K562 (cell line): ENCODE results near the gene BFSP1.

Experiments used
- CHD4 ChIP-seq: fragments of 200-600 bp; sonication (generic); IDR thresholded peaks from 3 replicates; pipeline ENCODE4 v1.6.1; 2012; ENCODE audit warnings: low read depth, mild to moderate bottlenecking, mixed read lengths, low read length, inconsistent platforms; ENCODE audit not compliant: insufficient read depth, insufficient replicate concordance, poor library complexity, severe bottlenecking
- HDAC2 ChIP-seq: fragments of 450-650 bp; IDR thresholded peaks from 2 replicates; pipeline ENCODE4 v1.6.1; 2016; ENCODE audit warnings: mild to moderate bottlenecking
- HMG20A ChIP-seq: fragments of 450-650 bp; formaldehyde crosslinking; conservative IDR thresholded peaks from 2 replicates; pipeline ENCODE4 v1.4.0; 2020; ENCODE audit warnings: mild to moderate bottlenecking, mixed read lengths
- TBP ChIP-seq: optimal IDR thresholded peaks from 2 replicates; pipeline ENCODE3; 2011; ENCODE audit warnings: low read depth, low read length, improper control_type of control experiment
- TEAD4 ChIP-seq, 2 experiments: sonication (generic) in 1 of 2; formaldehyde crosslinking in 1 of 2; IDR thresholded peaks; 2 replicates each; pipeline versions ENCODE4 v1.6.1 to v1.8.0; 2012 to 2022; ENCODE audit warnings: borderline replicate concordance in 1 of 2, inconsistent platforms in 1 of 2, low read length in 1 of 2, mild to moderate bottlenecking in 1 of 2, missing genetic modification reagents in 1 of 2
- TF ChIP-seq, protein P1 (sequence below): sonication (generic); formaldehyde crosslinking; IDR thresholded peaks from 2 replicates; pipeline ENCODE4 v1.8.1; 2023; ENCODE audit warnings: mild to moderate bottlenecking, missing genetic modification reagents
- TF ChIP-seq, protein P2 (sequence below): sonication (generic); formaldehyde crosslinking; IDR thresholded peaks from 2 replicates; pipeline ENCODE4 v1.8.1; 2023; ENCODE audit warnings: mild to moderate bottlenecking, missing genetic modification reagents, moderate library complexity
- TF ChIP-seq, protein P3 (sequence below), 3 experiments: IDR thresholded peaks in 2 of 3; conservative IDR thresholded peaks in 1 of 3; 2 replicates each; pipeline ENCODE4 v1.5.1; 2011 to 2012; ENCODE audit warnings: low read length in 3 of 3, mild to moderate bottlenecking in 3 of 3, control low read depth in 2 of 3, improper control_type of control experiment in 1 of 3, inconsistent platforms in 1 of 3, low read depth in 1 of 3, mixed read lengths in 1 of 3, moderate library complexity in 1 of 3; ENCODE audit not compliant: insufficient read depth in 2 of 3
- TF ChIP-seq, protein P4 (sequence below): fragments of 250-450 bp; sonication (Bioruptor Pico); IDR thresholded peaks from 2 replicates; pipeline ENCODE4 v1.8.0; 2021; ENCODE audit warnings: borderline replicate concordance, mild to moderate bottlenecking, moderate library complexity; ENCODE audit not compliant: poor library complexity, severe bottlenecking
- TF ChIP-seq, protein P5 (sequence below): sonication (generic); formaldehyde crosslinking; IDR thresholded peaks from 2 replicates; pipeline ENCODE4 v1.8.1; 2023; ENCODE audit warnings: mild to moderate bottlenecking, missing genetic modification reagents
- TF ChIP-seq, protein P6 (sequence below): sonication (generic); formaldehyde crosslinking; IDR thresholded peaks from 2 replicates; pipeline ENCODE4 v1.8.0; 2023; ENCODE audit warnings: mild to moderate bottlenecking, missing genetic modification reagents

DNA sequence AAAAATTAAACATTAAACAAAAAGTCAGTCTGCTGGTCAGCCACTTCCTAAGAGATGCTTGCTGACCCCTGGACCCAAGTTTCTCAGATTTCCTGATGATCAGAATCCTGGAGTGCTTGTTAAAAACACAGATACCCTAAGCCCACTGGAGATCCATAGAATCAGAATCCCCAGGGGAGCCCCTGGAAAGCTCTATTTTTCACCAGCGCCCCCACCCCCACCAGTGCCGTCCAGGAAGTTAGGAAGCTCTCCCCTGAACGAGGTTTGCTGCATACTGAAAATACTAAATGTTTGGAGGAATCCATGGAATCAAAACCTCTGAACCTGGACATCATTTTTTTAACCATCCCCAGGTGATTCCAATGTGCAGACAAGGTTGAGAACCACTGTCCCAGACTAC lies 69.2 kb downstream of the BFSP1 start:
- TF ChIP-seq HMG20A (CRISPR knock-in tag) (no peak), HDAC2 (no peak), TBP (no peak), CHD4 (no peak), TEAD4 (IDR thresholded peaks at IDR 0.05; ENCODE audit: low read length) (no peak), TEAD4 (CRISPR knock-in tag; IDR thresholded peaks at IDR 0.05; ENCODE audit: borderline replicate concordance) (no peak)
- TF ChIP-seq, protein P1, sequence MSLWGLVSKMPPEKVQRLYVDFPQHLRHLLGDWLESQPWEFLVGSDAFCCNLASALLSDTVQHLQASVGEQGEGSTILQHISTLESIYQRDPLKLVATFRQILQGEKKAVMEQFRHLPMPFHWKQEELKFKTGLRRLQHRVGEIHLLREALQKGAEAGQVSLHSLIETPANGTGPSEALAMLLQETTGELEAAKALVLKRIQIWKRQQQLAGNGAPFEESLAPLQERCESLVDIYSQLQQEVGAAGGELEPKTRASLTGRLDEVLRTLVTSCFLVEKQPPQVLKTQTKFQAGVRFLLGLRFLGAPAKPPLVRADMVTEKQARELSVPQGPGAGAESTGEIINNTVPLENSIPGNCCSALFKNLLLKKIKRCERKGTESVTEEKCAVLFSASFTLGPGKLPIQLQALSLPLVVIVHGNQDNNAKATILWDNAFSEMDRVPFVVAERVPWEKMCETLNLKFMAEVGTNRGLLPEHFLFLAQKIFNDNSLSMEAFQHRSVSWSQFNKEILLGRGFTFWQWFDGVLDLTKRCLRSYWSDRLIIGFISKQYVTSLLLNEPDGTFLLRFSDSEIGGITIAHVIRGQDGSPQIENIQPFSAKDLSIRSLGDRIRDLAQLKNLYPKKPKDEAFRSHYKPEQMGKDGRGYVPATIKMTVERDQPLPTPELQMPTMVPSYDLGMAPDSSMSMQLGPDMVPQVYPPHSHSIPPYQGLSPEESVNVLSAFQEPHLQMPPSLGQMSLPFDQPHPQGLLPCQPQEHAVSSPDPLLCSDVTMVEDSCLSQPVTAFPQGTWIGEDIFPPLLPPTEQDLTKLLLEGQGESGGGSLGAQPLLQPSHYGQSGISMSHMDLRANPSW (CRISPR knock-in tag), result no peak
- TF ChIP-seq, protein P2, sequence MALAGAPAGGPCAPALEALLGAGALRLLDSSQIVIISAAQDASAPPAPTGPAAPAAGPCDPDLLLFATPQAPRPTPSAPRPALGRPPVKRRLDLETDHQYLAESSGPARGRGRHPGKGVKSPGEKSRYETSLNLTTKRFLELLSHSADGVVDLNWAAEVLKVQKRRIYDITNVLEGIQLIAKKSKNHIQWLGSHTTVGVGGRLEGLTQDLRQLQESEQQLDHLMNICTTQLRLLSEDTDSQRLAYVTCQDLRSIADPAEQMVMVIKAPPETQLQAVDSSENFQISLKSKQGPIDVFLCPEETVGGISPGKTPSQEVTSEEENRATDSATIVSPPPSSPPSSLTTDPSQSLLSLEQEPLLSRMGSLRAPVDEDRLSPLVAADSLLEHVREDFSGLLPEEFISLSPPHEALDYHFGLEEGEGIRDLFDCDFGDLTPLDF (CRISPR knock-in tag), result no peak
- TF ChIP-seq, protein P3, sequence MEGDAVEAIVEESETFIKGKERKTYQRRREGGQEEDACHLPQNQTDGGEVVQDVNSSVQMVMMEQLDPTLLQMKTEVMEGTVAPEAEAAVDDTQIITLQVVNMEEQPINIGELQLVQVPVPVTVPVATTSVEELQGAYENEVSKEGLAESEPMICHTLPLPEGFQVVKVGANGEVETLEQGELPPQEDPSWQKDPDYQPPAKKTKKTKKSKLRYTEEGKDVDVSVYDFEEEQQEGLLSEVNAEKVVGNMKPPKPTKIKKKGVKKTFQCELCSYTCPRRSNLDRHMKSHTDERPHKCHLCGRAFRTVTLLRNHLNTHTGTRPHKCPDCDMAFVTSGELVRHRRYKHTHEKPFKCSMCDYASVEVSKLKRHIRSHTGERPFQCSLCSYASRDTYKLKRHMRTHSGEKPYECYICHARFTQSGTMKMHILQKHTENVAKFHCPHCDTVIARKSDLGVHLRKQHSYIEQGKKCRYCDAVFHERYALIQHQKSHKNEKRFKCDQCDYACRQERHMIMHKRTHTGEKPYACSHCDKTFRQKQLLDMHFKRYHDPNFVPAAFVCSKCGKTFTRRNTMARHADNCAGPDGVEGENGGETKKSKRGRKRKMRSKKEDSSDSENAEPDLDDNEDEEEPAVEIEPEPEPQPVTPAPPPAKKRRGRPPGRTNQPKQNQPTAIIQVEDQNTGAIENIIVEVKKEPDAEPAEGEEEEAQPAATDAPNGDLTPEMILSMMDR (IDR thresholded peaks at IDR 0.05 in 2 of 3, conservative IDR thresholded peaks at IDR 0.05 in 1 of 3; ENCODE audit: insufficient read depth in 2 of 3, low read depth in 1 of 3, low read length in 3 of 3), result no peak
- TF ChIP-seq, protein P4, sequence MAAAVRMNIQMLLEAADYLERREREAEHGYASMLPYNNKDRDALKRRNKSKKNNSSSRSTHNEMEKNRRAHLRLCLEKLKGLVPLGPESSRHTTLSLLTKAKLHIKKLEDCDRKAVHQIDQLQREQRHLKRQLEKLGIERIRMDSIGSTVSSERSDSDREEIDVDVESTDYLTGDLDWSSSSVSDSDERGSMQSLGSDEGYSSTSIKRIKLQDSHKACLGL (CRISPR knock-in tag), result no peak
- TF ChIP-seq, protein P5, sequence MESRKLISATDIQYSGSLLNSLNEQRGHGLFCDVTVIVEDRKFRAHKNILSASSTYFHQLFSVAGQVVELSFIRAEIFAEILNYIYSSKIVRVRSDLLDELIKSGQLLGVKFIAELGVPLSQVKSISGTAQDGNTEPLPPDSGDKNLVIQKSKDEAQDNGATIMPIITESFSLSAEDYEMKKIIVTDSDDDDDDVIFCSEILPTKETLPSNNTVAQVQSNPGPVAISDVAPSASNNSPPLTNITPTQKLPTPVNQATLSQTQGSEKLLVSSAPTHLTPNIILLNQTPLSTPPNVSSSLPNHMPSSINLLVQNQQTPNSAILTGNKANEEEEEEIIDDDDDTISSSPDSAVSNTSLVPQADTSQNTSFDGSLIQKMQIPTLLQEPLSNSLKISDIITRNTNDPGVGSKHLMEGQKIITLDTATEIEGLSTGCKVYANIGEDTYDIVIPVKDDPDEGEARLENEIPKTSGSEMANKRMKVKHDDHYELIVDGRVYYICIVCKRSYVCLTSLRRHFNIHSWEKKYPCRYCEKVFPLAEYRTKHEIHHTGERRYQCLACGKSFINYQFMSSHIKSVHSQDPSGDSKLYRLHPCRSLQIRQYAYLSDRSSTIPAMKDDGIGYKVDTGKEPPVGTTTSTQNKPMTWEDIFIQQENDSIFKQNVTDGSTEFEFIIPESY (CRISPR knock-in tag), result no peak
- TF ChIP-seq, protein P6, sequence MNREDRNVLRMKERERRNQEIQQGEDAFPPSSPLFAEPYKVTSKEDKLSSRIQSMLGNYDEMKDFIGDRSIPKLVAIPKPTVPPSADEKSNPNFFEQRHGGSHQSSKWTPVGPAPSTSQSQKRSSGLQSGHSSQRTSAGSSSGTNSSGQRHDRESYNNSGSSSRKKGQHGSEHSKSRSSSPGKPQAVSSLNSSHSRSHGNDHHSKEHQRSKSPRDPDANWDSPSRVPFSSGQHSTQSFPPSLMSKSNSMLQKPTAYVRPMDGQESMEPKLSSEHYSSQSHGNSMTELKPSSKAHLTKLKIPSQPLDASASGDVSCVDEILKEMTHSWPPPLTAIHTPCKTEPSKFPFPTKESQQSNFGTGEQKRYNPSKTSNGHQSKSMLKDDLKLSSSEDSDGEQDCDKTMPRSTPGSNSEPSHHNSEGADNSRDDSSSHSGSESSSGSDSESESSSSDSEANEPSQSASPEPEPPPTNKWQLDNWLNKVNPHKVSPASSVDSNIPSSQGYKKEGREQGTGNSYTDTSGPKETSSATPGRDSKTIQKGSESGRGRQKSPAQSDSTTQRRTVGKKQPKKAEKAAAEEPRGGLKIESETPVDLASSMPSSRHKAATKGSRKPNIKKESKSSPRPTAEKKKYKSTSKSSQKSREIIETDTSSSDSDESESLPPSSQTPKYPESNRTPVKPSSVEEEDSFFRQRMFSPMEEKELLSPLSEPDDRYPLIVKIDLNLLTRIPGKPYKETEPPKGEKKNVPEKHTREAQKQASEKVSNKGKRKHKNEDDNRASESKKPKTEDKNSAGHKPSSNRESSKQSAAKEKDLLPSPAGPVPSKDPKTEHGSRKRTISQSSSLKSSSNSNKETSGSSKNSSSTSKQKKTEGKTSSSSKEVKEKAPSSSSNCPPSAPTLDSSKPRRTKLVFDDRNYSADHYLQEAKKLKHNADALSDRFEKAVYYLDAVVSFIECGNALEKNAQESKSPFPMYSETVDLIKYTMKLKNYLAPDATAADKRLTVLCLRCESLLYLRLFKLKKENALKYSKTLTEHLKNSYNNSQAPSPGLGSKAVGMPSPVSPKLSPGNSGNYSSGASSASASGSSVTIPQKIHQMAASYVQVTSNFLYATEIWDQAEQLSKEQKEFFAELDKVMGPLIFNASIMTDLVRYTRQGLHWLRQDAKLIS (CRISPR knock-in tag), result no peak
